GM12878 (cell line): ENCODE measurements around the gene CPNE5. TPM values are rescaled to one million over a fixed set of nuclear protein-coding genes. Genes with fewer than 3 reads are reported as not detected.

Experiments used
- ATAC-seq: fragments of 200-7000 bp; cut with Tn5 transposase; 3 replicates; pipeline ENCODE4 v1.9.1; 2020; ENCODE audit warnings: mild to moderate bottlenecking, moderate library complexity
- BruUV-seq: library from RNA; stranded (reverse); fragments of 400-500 nt; replicated peaks from 2 replicates; lab custom pipeline; 2021; lab: Mats Ljungman, UMichigan
- CTCF ChIA-PET: fragments of 300-600 bp; sonication (Branson Sonifier 250); formaldehyde crosslinking; extraction: SDS; loops from one replicate; lab custom pipeline; 2021; ENCODE audit warnings: inconsistent platforms; lab: Yijun Ruan, JAX
- POLR2A ChIA-PET: fragments of 350-600 bp; formaldehyde crosslinking; extraction: SDS; loops from one replicate; lab custom pipeline; 2021; ENCODE audit warnings: inconsistent platforms; lab: Charles Lee
- RAD21 ChIA-PET: fragments of 300-600 bp; sonication (Branson Sonifier 250); formaldehyde crosslinking; loops from one replicate; lab custom pipeline; 2023; ENCODE audit warnings: antibody characterized with exemption; ENCODE audit not compliant: unreplicated experiment; lab: Charles Lee
- SMC1A ChIA-PET: fragments of 300-600 bp; sonication (Branson Sonifier 250); formaldehyde crosslinking; loops from one replicate; lab custom pipeline; 2023; ENCODE audit not compliant: unreplicated experiment, uncharacterized antibody; lab: Charles Lee
- DNase-seq: peaks from one replicate; pipeline ENCODE4 v3.0.0-alpha.2; 2011; ENCODE audit warnings: low read depth, low spot score
- FAIRE-seq: peaks from 3 replicates; lab custom pipeline; 2011; peaks lifted over from hg19 to GRCh38; lab: Jason Lieb, UNC
- H2AFZ ChIP-seq: 2 replicates; pipeline ENCODE4 v1.6.0; 2011; ENCODE audit warnings: low read depth, low read length, control low read depth; ENCODE audit not compliant: control insufficient read depth
- H3K27ac ChIP-seq: 2 replicates; pipeline ENCODE4 v1.5.1; 2011; ENCODE audit warnings: control low read depth; ENCODE audit not compliant: control insufficient read depth, insufficient read depth
- H3K27me3 ChIP-seq, 2 experiments: replicated peaks in 1 of 2; 2 replicates each; pipeline versions ENCODE4 v1.6.0 to v1.6.1; 2011; ENCODE audit warnings: low read length in 1 of 2; ENCODE audit not compliant: control insufficient read depth in 2 of 2, insufficient read depth in 2 of 2
- H3K36me3 ChIP-seq, 2 experiments: 2 replicates each; pipeline ENCODE4 v1.5.1; 2011; ENCODE audit warnings: low read length in 1 of 2; ENCODE audit not compliant: control insufficient read depth in 2 of 2, insufficient read depth in 2 of 2
- H3K4me1 ChIP-seq: 2 replicates; pipeline ENCODE4 v1.6.1; 2011; ENCODE audit warnings: mild to moderate bottlenecking, low read length, moderate library complexity, mixed read lengths; ENCODE audit not compliant: control insufficient read depth, insufficient read depth
- H3K4me2 ChIP-seq: 2 replicates; pipeline ENCODE4 v1.6.0; 2011; ENCODE audit warnings: control low read depth; ENCODE audit not compliant: control insufficient read depth, insufficient read depth
- H3K4me3 ChIP-seq: fragments of 200-600 bp; sonication (generic); 2 replicates; pipeline ENCODE4 v1.5.1; 2016
- H3K79me2 ChIP-seq: 2 replicates; pipeline ENCODE4 v1.6.0; 2011; ENCODE audit warnings: low read length; ENCODE audit not compliant: control insufficient read depth, insufficient read depth
- H3K9ac ChIP-seq: 2 replicates; pipeline ENCODE4 v1.8.0; 2011; ENCODE audit warnings: low read length, control low read depth, mixed read lengths; ENCODE audit not compliant: control insufficient read depth, insufficient read depth
- H3K9me3 ChIP-seq: replicated peaks from 3 replicates; pipeline ENCODE4 v1.5.1; 2011; ENCODE audit warnings: mild to moderate bottlenecking, low read length; ENCODE audit not compliant: control insufficient read depth, insufficient read depth
- H4K20me1 ChIP-seq: 2 replicates; pipeline ENCODE4 v1.6.0; 2011; ENCODE audit not compliant: control insufficient read depth, insufficient read depth
- BRCA1 ChIP-seq: IDR thresholded peaks from 2 replicates; pipeline ENCODE4 v1.6.1; 2011; ENCODE audit warnings: low read depth, low read length, improper control_type of control experiment
- CHD4 ChIP-seq: fragments of 200-600 bp; sonication (generic); IDR thresholded peaks from 2 replicates; pipeline ENCODE4 v1.6.1; 2016; ENCODE audit warnings: mild to moderate bottlenecking
- EGR1 ChIP-seq, 2 experiments: IDR thresholded peaks; 1 replicate in 1 of 2; 2 replicates in 1 of 2; pipeline ENCODE4 v1.6.1; 2011 to 2012; ENCODE audit warnings: low read depth in 2 of 2, low read length in 2 of 2, borderline replicate concordance in 1 of 2, mild to moderate bottlenecking in 1 of 2, moderate library complexity in 1 of 2
- HDAC6 ChIP-seq: fragments of 200-600 bp; sonication (generic); IDR thresholded peaks from one replicate; pipeline ENCODE4 v1.8.0; 2017; ENCODE audit warnings: antibody characterized with exemption; ENCODE audit not compliant: unreplicated experiment
- NRF1 ChIP-seq: conservative IDR thresholded peaks from 2 replicates; pipeline ENCODE4 v1.6.1; 2011; ENCODE audit warnings: mild to moderate bottlenecking, low read depth, low read length, improper control_type of control experiment
- POU2F2 ChIP-seq: IDR thresholded peaks from 3 replicates; pipeline ENCODE4 v1.6.1; 2011; ENCODE audit warnings: low read depth, mild to moderate bottlenecking, low read length, borderline replicate concordance
- SIN3A ChIP-seq: IDR thresholded peaks from 2 replicates; pipeline ENCODE4 v1.6.1; 2012; ENCODE audit warnings: low read depth, low read length, improper control_type of control experiment
- TCF3 ChIP-seq: IDR thresholded peaks from 2 replicates; pipeline ENCODE4 v1.6.1; 2012; ENCODE audit warnings: low read depth, mild to moderate bottlenecking, low read length, borderline replicate concordance; ENCODE audit not compliant: insufficient read depth
- WRNIP1 ChIP-seq: IDR thresholded peaks from 2 replicates; pipeline ENCODE4 v1.6.1; 2011; ENCODE audit warnings: low read depth, low read length, improper control_type of control experiment, borderline replicate concordance
- ZNF622 ChIP-seq: fragments of 450-650 bp; IDR thresholded peaks from 2 replicates; pipeline ENCODE4 v1.6.1; 2017; ENCODE audit warnings: mild to moderate bottlenecking, inconsistent platforms
- WGBS: methylation state at CpG from one replicate; pipeline ENCODE4 v1.1.6; 2016; ENCODE audit warnings: low lambda C conversion rate; ENCODE audit not compliant: insufficient replicate concordance, insufficient coverage; ENCODE audit errors: missing lambda C conversion rate; 5-methylcytosine and 5-hydroxymethylcytosine counted together
- in situ Hi-C: fragments of 300-500 bp; cut with MboI; formaldehyde crosslinking; loops from 9 replicates; pipeline ENCODE4 v1.14.3; 2018; ENCODE audit warnings: mixed read lengths
- intact Hi-C: fragments of 100-400 bp; cut with micrococcal nuclease; formaldehyde crosslinking; loops from one replicate; pipeline ENCODE4 v1.14.2; 2022; ENCODE audit not compliant: unreplicated experiment
- polyA plus RNA-seq, 11 experiments: library from polyadenylated mRNA; depleted of rRNA in 4 of 11; unstranded in 6 of 11; stranded (reverse) in 5 of 11; fragments of >200 nt; fragmentation: Nextera tagmentation in 4 of 11; fragmentation: Illumina TruSeq in 1 of 11; extraction: Ambion mirVana in 4 of 11; extraction: Trizol in 1 of 11; gene quantifications; 1 replicate in 1 of 11; 2 replicates in 10 of 11; pipeline versions ENCODE4 v1.2.1 to v1.2.3, GENCODE V29; 2011 to 2016; ENCODE audit warnings: inconsistent platforms in 2 of 11, missing spikeins in 2 of 11, low read depth in 1 of 11
- total RNA-seq, 4 experiments: library from RNA; depleted of rRNA in 3 of 4; stranded (reverse); fragments of >200 nt in 3 of 4; fragmentation: Illumina TruSeq in 1 of 4; extraction: Trizol in 1 of 4; gene quantifications; 2 replicates each; pipeline versions ENCODE4 v1.2.1 to v1.2.3, GENCODE V29; 2013 to 2021
- TF ChIP-seq, protein P1 (sequence below): fragments of 450-650 bp; formaldehyde crosslinking; IDR thresholded peaks from 2 replicates; pipeline ENCODE4 v1.5.0; 2022; ENCODE audit warnings: mild to moderate bottlenecking, missing genetic modification characterization
- TF ChIP-seq, protein P2 (sequence below): fragments of 450-650 bp; conservative IDR thresholded peaks from 2 replicates; pipeline ENCODE4 v1.6.1; 2017; ENCODE audit warnings: mild to moderate bottlenecking, moderate library complexity
- TF ChIP-seq, protein P3 (sequence below): fragments of 450-650 bp; IDR thresholded peaks from 2 replicates; pipeline ENCODE4 v1.6.1; 2017; ENCODE audit warnings: antibody characterized with exemption, mild to moderate bottlenecking, moderate library complexity
- TF ChIP-seq, protein P4 (sequence below): IDR thresholded peaks from 2 replicates; pipeline ENCODE4 v1.6.1; 2012; ENCODE audit warnings: low read depth, low read length, improper control_type of control experiment

The CPNE5 gene
- total and polyA plus RNA-seq, 10 of the 15 experiments (the other 5 are each of a cell fraction or from before 2014, with no cell fraction given), result 2.4 to 39.1 (median 18.2) TPM

DNA sequence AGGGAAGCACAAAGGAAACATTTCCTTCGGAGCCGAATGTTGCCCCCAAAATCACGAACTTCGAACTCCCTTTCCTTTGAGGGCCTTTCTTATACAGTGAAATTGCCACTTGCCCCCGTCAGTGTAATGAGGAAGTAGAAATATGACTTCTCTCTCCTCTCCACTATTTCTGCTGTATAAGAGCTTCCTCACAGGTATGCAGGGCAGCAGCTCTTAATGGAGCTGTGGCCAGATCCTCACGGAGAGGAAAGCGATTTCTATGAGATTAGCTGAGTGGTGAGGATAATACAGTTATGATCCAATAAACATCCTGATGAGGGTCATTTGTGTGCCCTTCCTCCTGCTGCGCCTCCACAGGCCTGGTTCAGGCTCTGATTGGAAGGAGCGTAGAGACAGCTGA is 10.8 kb upstream of the CPNE5 start:
- no peak for ATAC-seq
- Histone ChIP-seq H2AFZ (no peak overlapping the region), H3K27ac (no peak overlapping the region), H3K36me3 (no peaks in the 10 kb centered on the region; a peak in 2 of 4 replicates), H3K79me2 (no peaks in the 10 kb centered on the region), H4K20me1 (no peaks in the 10 kb centered on the region), H3K27me3 (no peaks in the 10 kb centered on the region), H3K9me3 (no peaks in the 10 kb centered on the region; the same call in 2 of the 3 replicates), H3K4me1 (no peaks in the 10 kb centered on the region), H3K9ac (no peak overlapping the region), H3K4me2 (no peak overlapping the region), H3K4me3 (no peak overlapping the region)
- no peak for DNase-seq
- RAD21 ChIA-PET, result interaction anchor here (4.0 to 6.2 kb wide), 2 partner anchors 85 to 168 kb away, joined by 20 to 49 read pairs; no protein-coding TSS in a partner anchor
- intact Hi-C loops, result loop anchor here (5.0 to 10.0 kb wide), 2 partner anchors 68 to 225 kb away; no protein-coding TSS in a partner anchor
- SMC1A ChIA-PET, result interaction anchor here (0.6 to 7.2 kb wide), 4 partner anchors 11 to 156 kb away, joined by 3 to 106 read pairs (median 4); partner anchors contain the start of gene FGD2
- POLR2A ChIA-PET, result no interaction called here
- 81% methylated on average over 9 of the region's 9 CpGs for WGBS
- in situ Hi-C loops, result no loop called here
- no peak for FAIRE-seq
- CTCF ChIA-PET, result interaction anchor here (0.9 to 5.4 kb wide), 12 partner anchors 12 to 235 kb away, joined by 3 to 147 read pairs (median 9); partner anchors contain the start of genes C6orf89 and PPIL1
- no TSS peak for BruUV-seq
- TF ChIP-seq, protein P1, sequence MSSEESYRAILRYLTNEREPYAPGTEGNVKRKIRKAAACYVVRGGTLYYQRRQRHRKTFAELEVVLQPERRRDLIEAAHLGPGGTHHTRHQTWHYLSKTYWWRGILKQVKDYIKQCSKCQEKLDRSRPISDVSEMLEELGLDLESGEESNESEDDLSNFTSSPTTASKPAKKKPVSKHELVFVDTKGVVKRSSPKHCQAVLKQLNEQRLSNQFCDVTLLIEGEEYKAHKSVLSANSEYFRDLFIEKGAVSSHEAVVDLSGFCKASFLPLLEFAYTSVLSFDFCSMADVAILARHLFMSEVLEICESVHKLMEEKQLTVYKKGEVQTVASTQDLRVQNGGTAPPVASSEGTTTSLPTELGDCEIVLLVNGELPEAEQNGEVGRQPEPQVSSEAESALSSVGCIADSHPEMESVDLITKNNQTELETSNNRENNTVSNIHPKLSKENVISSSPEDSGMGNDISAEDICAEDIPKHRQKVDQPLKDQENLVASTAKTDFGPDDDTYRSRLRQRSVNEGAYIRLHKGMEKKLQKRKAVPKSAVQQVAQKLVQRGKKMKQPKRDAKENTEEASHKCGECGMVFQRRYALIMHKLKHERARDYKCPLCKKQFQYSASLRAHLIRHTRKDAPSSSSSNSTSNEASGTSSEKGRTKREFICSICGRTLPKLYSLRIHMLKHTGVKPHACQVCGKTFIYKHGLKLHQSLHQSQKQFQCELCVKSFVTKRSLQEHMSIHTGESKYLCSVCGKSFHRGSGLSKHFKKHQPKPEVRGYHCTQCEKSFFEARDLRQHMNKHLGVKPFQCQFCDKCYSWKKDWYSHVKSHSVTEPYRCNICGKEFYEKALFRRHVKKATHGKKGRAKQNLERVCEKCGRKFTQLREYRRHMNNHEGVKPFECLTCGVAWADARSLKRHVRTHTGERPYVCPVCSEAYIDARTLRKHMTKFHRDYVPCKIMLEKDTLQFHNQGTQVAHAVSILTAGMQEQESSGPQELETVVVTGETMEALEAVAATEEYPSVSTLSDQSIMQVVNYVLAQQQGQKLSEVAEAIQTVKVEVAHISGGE (CRISPR knock-in tag), result no peak
- TF ChIP-seq, protein P2, sequence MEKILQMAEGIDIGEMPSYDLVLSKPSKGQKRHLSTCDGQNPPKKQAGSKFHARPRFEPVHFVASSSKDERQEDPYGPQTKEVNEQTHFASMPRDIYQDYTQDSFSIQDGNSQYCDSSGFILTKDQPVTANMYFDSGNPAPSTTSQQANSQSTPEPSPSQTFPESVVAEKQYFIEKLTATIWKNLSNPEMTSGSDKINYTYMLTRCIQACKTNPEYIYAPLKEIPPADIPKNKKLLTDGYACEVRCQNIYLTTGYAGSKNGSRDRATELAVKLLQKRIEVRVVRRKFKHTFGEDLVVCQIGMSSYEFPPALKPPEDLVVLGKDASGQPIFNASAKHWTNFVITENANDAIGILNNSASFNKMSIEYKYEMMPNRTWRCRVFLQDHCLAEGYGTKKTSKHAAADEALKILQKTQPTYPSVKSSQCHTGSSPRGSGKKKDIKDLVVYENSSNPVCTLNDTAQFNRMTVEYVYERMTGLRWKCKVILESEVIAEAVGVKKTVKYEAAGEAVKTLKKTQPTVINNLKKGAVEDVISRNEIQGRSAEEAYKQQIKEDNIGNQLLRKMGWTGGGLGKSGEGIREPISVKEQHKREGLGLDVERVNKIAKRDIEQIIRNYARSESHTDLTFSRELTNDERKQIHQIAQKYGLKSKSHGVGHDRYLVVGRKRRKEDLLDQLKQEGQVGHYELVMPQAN, result no peak
- TF ChIP-seq, protein P3, sequence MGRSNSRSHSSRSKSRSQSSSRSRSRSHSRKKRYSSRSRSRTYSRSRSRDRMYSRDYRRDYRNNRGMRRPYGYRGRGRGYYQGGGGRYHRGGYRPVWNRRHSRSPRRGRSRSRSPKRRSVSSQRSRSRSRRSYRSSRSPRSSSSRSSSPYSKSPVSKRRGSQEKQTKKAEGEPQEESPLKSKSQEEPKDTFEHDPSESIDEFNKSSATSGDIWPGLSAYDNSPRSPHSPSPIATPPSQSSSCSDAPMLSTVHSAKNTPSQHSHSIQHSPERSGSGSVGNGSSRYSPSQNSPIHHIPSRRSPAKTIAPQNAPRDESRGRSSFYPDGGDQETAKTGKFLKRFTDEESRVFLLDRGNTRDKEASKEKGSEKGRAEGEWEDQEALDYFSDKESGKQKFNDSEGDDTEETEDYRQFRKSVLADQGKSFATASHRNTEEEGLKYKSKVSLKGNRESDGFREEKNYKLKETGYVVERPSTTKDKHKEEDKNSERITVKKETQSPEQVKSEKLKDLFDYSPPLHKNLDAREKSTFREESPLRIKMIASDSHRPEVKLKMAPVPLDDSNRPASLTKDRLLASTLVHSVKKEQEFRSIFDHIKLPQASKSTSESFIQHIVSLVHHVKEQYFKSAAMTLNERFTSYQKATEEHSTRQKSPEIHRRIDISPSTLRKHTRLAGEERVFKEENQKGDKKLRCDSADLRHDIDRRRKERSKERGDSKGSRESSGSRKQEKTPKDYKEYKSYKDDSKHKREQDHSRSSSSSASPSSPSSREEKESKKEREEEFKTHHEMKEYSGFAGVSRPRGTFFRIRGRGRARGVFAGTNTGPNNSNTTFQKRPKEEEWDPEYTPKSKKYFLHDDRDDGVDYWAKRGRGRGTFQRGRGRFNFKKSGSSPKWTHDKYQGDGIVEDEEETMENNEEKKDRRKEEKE, result no peak
- TF ChIP-seq BRCA1, result no peak
- no peak for TF ChIP-seq WRNIP1
- no peak for TF ChIP-seq POU2F2
- no peak for TF ChIP-seq HDAC6
- TF ChIP-seq, protein P4, sequence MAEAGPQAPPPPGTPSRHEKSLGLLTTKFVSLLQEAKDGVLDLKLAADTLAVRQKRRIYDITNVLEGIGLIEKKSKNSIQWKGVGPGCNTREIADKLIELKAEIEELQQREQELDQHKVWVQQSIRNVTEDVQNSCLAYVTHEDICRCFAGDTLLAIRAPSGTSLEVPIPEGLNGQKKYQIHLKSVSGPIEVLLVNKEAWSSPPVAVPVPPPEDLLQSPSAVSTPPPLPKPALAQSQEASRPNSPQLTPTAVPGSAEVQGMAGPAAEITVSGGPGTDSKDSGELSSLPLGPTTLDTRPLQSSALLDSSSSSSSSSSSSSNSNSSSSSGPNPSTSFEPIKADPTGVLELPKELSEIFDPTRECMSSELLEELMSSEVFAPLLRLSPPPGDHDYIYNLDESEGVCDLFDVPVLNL, result no peak
- TF ChIP-seq EGR1 (IDR thresholded peaks at IDR 0.05; ENCODE audit: borderline replicate concordance in 1 of 2, low read depth in 2 of 2, low read length in 2 of 2), result no peak
- no peak for TF ChIP-seq ZNF622
- TF ChIP-seq NRF1, result no peak
- TF ChIP-seq CHD4, result no peak
- no peak for TF ChIP-seq SIN3A
- TF ChIP-seq TCF3, result no peak
